Dedifferentiated amniotic fluid mesenchymal stem cell (primary cell): ENCODE measurements around the gene C19orf73.

Experiments
- DNase-seq: peaks from one replicate; pipeline ENCODE4 v3.0.0-alpha.2; 2016; ENCODE audit errors: extremely low spot score

C19orf73 gene

GRCh38 chr19:49118565-49119410, at the start of gene C19orf73:
Gene C19orf73, minus strand, starts transcription at chr19:49119143. Its CDS starts 121 bp downstream, at chr19:49119022.
- DNase-seq: peak; percentile 92

GRCh38 chr19:49168421-49168820, 49.5 kb upstream of the C19orf73 start:
- no peak for DNase-seq

- DNase-seq: no peak
These were observed 49.0 kb upstream of the C19orf73 start for GRCh38 chr19:49167857-49168409.

GRCh38 chr19:49165865-49166301, 46.9 kb upstream of the C19orf73 start:
- no peak for DNase-seq

- DNase-seq: no peak
These were observed 46.3 kb upstream of the C19orf73 start for GRCh38 chr19:49165111-49165750.

- no peak for DNase-seq
These were observed 43.0 kb upstream of the C19orf73 start for GRCh38 chr19:49161987-49162386.

- no peak for DNase-seq
These were observed 41.7 kb upstream of the C19orf73 start for GRCh38 chr19:49160450-49161189.

- peak; percentile 58 for DNase-seq
These were observed 38.7 kb upstream of the C19orf73 start, which contains the start of gene TRPM4 for GRCh38 chr19:49157445-49158224. Gene TRPM4, plus strand, starts transcription at chr19:49157792. Its CDS starts 75 bp downstream, at chr19:49157867.

- DNase-seq: no peak
These were observed 36.9 kb upstream of the C19orf73 start for GRCh38 chr19:49155820-49156346.

GRCh38 chr19:49155005-49155819, 36.3 kb upstream of the C19orf73 start, which contains the start of gene HRC:
Gene HRC, minus strand, starts transcription at chr19:49155396. Its CDS starts 159 bp downstream, at chr19:49155237.
- DNase-seq: no peak

- no peak for DNase-seq
These were observed 35.3 kb upstream of the C19orf73 start for GRCh38 chr19:49154279-49154678.

- no peak for DNase-seq
These were observed 34.3 kb upstream of the C19orf73 start for GRCh38 chr19:49153167-49153809.

GRCh38 chr19:49152119-49152550, 33.2 kb upstream of the C19orf73 start:
- DNase-seq: no peak

GRCh38 chr19:49151267-49152118, 32.5 kb upstream of the C19orf73 start:
- no peak for DNase-seq

- no peak for DNase-seq
These were observed 32.0 kb upstream of the C19orf73 start for GRCh38 chr19:49150944-49151243.

GRCh38 chr19:49150106-49150943, 31.4 kb upstream of the C19orf73 start:
- peak; percentile 67 for DNase-seq

GRCh38 chr19:49149652-49150105, 30.7 kb upstream of the C19orf73 start:
- DNase-seq: peak; percentile 73
